Hepatocyte (in vitro differentiated cells): ENCODE results near the gene GH2.

Experiments
- CTCF ChIP-seq: fragments of 200-600 bp; sonication (generic); IDR thresholded peaks from 2 replicates; pipeline ENCODE4 v1.5.1; 2016; ENCODE audit warnings: antibody characterized with exemption, mild to moderate bottlenecking; ENCODE audit not compliant: poor library complexity
- EZH2phosphoT487 ChIP-seq: fragments of 200-600 bp; sonication (generic); IDR thresholded peaks from one replicate; pipeline ENCODE4 v1.6.1; 2018; ENCODE audit warnings: antibody characterized with exemption, mild to moderate bottlenecking, low read depth, moderate library complexity; ENCODE audit not compliant: unreplicated experiment, severe bottlenecking

GRCh38 chr17:63881935-63882601 lies at the start of gene GH2:
- peak; percentile 42 for TF ChIP-seq CTCF
- TF ChIP-seq EZH2phosphoT487, result no peak
